ENCODE results near the gene URB1.

The URB1 gene

GRCh38 chr21:32340863-32341848 lies 51.7 kb downstream of the URB1 start:
- no peak for DNase-seq

- DNase-seq, result no peak
These were observed 54.4 kb downstream of the URB1 start for GRCh38 chr21:32338209-32338921.

GRCh38 chr21:32337206-32337605 lies 55.6 kb downstream of the URB1 start:
- no peak for DNase-seq

GRCh38 chr21:32336711-32337110 lies 56.1 kb downstream of the URB1 start:
- DNase-seq, result no peak

- DNase-seq, result no peak
These were observed 56.9 kb downstream of the URB1 start for GRCh38 chr21:32335601-32336575.

- no peak for DNase-seq
These were observed 57.8 kb downstream of the URB1 start for GRCh38 chr21:32334980-32335531.

GRCh38 chr21:32333953-32334673 lies 58.7 kb downstream of the URB1 start:
- DNase-seq, result no peak

GRCh38 chr21:32332463-32332951 lies 60.3 kb downstream of the URB1 start:
- no peak for DNase-seq

GRCh38 chr21:32331444-32332305 lies 61.1 kb downstream of the URB1 start:
- DNase-seq, result no peak

- DNase-seq, result no peak
These were observed 62.0 kb downstream of the URB1 start for GRCh38 chr21:32330784-32331311.

- no peak for DNase-seq
These were observed 63.0 kb downstream of the URB1 start for GRCh38 chr21:32329776-32330175.

- DNase-seq, result no peak
These were observed 63.5 kb downstream of the URB1 start for GRCh38 chr21:32329331-32329730.

GRCh38 chr21:32328595-32328994 lies 64.2 kb downstream of the URB1 start:
- no peak for DNase-seq

- no peak for DNase-seq
These were observed 67.1 kb downstream of the URB1 start for GRCh38 chr21:32325706-32326105.

- DNase-seq, result no peak
These were observed 70.1 kb downstream of the URB1 start for GRCh38 chr21:32322676-32323075.

- no peak for DNase-seq
These were observed 70.7 kb downstream of the URB1 start for GRCh38 chr21:32322103-32322502.

- DNase-seq, result no peak
These were observed 71.3 kb downstream of the URB1 start for GRCh38 chr21:32321480-32321879.

- DNase-seq, result no peak
These were observed 72.1 kb downstream of the URB1 start for GRCh38 chr21:32320726-32321125.

GRCh38 chr21:32320059-32320458 lies 72.8 kb downstream of the URB1 start:
- DNase-seq, result no peak

GRCh38 chr21:32319012-32319411 lies 73.8 kb downstream of the URB1 start:
- no peak for DNase-seq
